Activated T-cell treated with anti-CD3 and anti-CD28 coated beads, Interleukin-2, amount 50 U/mL, for 4 hours (primary cell): ENCODE results near the gene TMEM45A. TPM values are rescaled to one million over a fixed set of nuclear protein-coding genes. Genes with fewer than 3 reads are reported as not detected.

Experiments used
- ATAC-seq, 2 donors: fragments of 200-7000 bp; cut with Tn5 transposase; one replicate each; pipeline ENCODE4 v1.10.0; 2021
- DNase-seq: peaks from one replicate; pipeline ENCODE4 v3.0.0-alpha.2; 2020
- H3K27me3 Mint-ChIP-seq: one replicate; pipeline ENCODE4 v1.8.0; 2021; ENCODE audit warnings: low read depth, mixed read lengths
- H3K36me3 Mint-ChIP-seq: one replicate; pipeline ENCODE4 v1.8.0; 2022; ENCODE audit warnings: mixed read lengths; ENCODE audit not compliant: insufficient read depth
- H3K4me1 Mint-ChIP-seq: one replicate; pipeline ENCODE4 v1.8.0; 2021; ENCODE audit warnings: low read depth, mixed read lengths
- H3K4me3 Mint-ChIP-seq: one replicate; pipeline ENCODE4 v1.8.0; 2021; ENCODE audit warnings: mild to moderate bottlenecking, moderate library complexity, mixed read lengths
- H3K9me3 Mint-ChIP-seq: one replicate; pipeline ENCODE4 v1.8.0; 2021; ENCODE audit warnings: mixed read lengths
- total RNA-seq, 3 donors: library from RNA; stranded (reverse); gene quantifications; one replicate each; pipeline ENCODE4 v1.2.1, GENCODE V29; 2021

TMEM45A gene
- total RNA-seq, 3 donors from 2014 or later = 0.18 TPM; not detected in 2

DNA sequence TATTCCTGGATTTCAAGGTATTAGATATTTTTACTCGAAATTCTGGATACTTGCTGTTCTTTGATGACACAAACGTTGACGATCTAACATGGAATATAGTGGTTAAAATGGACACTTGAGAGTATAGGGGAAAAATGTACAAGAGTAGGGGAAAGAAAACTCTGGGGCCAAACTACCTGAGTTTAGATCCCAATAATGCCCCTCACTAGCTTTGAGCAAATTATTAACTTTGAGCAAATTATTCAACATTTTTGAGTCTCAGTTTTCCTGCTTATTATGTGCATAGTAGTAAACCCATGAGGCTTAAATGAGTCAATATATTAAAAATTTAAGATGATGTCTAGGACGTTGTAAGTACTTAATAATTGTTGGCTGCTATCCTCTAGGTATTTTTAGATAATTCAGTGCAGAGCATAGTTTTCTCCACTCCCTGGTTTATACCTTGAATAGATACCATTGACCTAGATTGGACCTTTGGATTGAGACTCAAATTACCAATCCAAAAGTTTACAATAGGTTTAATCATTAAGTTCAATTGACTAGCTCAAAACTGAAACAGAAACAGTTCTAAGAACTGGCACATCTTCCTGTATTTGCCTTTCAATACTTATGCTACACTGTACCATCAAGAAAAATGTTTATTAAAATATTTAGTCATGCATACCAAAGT lies 121.4 kb downstream of the TMEM45A start:
- peaks cover 37% of the 10 kb centered on the region for H3K27me3 Mint-ChIP-seq
- no peaks in the 10 kb centered on the region for H3K9me3 Mint-ChIP-seq
- H3K4me1 Mint-ChIP-seq = peaks cover 4% of the 10 kb centered on the region
- H3K36me3 Mint-ChIP-seq = no peaks in the 10 kb centered on the region
- ATAC-seq = no peak
- H3K4me3 Mint-ChIP-seq = no peak overlapping the region
- DNase-seq = no peak

DNA sequence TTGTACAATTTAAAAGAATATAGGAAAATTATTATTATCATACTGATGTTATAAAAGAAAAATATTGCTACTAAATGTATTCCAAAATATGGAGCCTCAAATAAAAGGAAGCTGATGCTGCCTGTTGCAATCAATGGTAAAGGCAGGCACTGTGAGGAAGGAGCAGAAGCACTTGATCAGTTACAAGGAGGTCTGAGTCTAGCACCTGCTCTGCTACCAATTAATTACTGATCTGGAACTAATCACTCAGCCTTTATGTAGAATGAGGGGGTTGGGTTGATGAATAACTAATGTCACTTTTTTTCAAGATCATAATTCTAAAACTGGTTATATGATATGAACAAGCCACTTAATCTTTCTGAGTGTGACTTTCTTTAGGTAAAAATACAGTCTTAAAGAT lies 122.5 kb downstream of the TMEM45A start:
- no peaks in the 10 kb centered on the region for H3K9me3 Mint-ChIP-seq
- peaks cover 31% of the 10 kb centered on the region for H3K27me3 Mint-ChIP-seq
- no peak for DNase-seq
- H3K4me3 Mint-ChIP-seq = no peak overlapping the region
- H3K36me3 Mint-ChIP-seq = no peaks in the 10 kb centered on the region
- no peaks in the 10 kb centered on the region for H3K4me1 Mint-ChIP-seq
- ATAC-seq = no peak

DNA sequence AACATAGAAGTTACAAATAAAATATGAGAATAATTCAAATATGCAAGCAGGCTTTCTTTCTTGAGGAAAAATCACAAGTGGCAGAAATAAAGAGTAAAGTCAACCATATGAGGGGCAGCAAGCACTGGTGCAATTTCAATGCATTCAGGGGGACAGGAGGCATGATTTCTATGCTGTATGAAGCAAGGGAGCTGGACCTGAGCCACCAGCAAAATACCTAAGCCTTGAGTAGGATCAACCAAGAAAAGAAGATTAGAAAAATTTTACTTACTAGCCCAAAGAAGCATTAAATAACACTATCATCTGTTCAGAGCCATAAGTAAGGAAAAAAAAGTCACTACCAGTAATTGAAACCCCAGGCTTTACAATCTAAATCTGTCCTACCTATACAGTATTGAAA lies 123.3 kb downstream of the TMEM45A start:
- Mint-ChIP-seq H3K4me3 (no peak overlapping the region), H3K9me3 (no peaks in the 10 kb centered on the region), H3K4me1 (no peaks in the 10 kb centered on the region), H3K27me3 (peaks cover 27% of the 10 kb centered on the region), H3K36me3 (no peaks in the 10 kb centered on the region)
- no peak for DNase-seq
- ATAC-seq = no peak

DNA sequence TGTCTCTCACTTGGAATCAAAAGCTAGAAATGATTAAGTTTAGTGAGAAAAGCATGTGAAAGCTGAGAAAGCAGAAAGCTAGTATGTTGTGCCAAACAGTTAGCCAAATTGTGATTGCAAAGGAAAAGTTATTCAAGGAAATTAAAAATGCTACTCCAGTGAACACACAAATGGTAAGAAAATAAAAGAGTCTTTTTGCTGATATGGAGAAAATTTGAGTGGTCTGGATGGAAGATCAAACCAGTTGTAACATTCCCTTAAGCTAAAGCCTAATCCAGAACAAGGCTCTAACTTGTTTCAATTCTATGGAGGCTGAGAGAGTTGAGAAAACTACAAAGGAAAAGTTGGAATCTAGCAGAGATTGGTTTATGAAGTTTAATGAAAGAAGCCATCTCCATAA lies 128.8 kb downstream of the TMEM45A start:
- Mint-ChIP-seq H3K4me3 (no peak overlapping the region), H3K4me1 (no peaks in the 10 kb centered on the region), H3K9me3 (peaks cover 6% of the 10 kb centered on the region), H3K36me3 (no peaks in the 10 kb centered on the region), H3K27me3 (peaks cover 4% of the 10 kb centered on the region)
- ATAC-seq = no peak
- no peak for DNase-seq

Other genes starting within 250 kb of the TMEM45A start
- 10 to 100 TPM; 10.5 to 19.0 (median 16.2) TPM for gene TBC1D23, start 231.6 kb upstream of the TMEM45A start, total RNA-seq
- 10 to 100 TPM; 61.2 to 70.9 (median 62.1) TPM for gene NIT2, start 157.9 kb upstream of the TMEM45A start, total RNA-seq
- 10 to 100 TPM; 75.0 to 79.5 (median 77.6) TPM for gene TOMM70, start 91.5 kb upstream of the TMEM45A start, total RNA-seq
- gene LNP1, start 91.1 kb upstream of the TMEM45A start, total RNA-seq = 1 to 10 TPM in 2 of 3 donors, under 1 TPM in 1; 0.94 to 1.5 (median 1.1) TPM
- gene ADGRG7, start 117.0 kb downstream of the TMEM45A start, total RNA-seq = not detected
- gene TFG, start 216.9 kb downstream of the TMEM45A start, total RNA-seq = 10 to 100 TPM; 47.0 to 49.2 (median 47.4) TPM